Vagina (tissue), 2 donors: ENCODE measurements around the gene GSG1L.

Experiments used
- POLR2A ChIP-seq, 2 donors: fragments of 450-650 bp; IDR thresholded peaks; one replicate each; pipeline ENCODE4 v1.6.1; 2017; ENCODE audit warnings: antibody characterized with exemption in 2 of 2, mild to moderate bottlenecking in 2 of 2, moderate library complexity in 2 of 2
- TF ChIP-seq, protein P1 (sequence below), 3 experiments: fragments of 450-650 bp in 2 of 3; fragments of 200-600 bp in 1 of 3; sonication (generic) in 1 of 3; IDR thresholded peaks; one replicate each; pipeline ENCODE4 v1.5.1; 2017 to 2019; ENCODE audit warnings: antibody characterized with exemption in 3 of 3, mild to moderate bottlenecking in 2 of 3, moderate library complexity in 2 of 3

DNA sequence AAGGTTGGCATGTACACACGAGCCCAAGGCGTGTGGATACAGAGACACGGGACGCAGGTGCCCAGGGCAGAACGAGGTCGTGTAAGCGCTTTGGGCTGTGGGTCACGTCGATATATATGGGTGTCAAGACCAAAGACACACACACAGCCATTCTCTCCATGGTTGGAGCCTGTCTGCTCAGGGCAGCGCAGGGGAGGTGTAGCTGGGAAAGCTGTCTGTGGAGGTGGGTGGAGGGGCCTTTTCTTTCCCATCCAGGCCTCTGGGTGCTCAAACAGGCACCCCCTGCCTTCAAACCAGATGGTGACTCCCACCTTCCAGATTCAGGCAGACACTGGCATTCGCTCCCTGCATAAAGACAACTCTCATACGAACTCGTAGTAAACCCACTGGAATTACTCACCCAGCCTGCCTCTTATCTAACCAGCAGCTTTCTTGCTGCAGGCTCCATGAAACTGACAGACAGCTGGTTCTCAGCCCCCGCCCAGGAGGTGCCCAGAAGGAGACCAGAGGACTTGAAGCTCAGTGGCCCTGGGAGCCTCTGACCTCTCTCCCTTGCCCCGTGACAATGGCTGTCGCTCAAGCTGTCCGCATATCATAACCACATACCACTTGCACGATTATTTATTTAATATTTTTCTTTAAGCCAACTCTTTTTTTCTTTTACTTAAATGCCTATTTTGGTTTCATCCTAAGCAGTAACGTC lies 276.4 kb downstream of the GSG1L start:
- TF ChIP-seq, protein P1, sequence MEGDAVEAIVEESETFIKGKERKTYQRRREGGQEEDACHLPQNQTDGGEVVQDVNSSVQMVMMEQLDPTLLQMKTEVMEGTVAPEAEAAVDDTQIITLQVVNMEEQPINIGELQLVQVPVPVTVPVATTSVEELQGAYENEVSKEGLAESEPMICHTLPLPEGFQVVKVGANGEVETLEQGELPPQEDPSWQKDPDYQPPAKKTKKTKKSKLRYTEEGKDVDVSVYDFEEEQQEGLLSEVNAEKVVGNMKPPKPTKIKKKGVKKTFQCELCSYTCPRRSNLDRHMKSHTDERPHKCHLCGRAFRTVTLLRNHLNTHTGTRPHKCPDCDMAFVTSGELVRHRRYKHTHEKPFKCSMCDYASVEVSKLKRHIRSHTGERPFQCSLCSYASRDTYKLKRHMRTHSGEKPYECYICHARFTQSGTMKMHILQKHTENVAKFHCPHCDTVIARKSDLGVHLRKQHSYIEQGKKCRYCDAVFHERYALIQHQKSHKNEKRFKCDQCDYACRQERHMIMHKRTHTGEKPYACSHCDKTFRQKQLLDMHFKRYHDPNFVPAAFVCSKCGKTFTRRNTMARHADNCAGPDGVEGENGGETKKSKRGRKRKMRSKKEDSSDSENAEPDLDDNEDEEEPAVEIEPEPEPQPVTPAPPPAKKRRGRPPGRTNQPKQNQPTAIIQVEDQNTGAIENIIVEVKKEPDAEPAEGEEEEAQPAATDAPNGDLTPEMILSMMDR (IDR thresholded peaks at IDR 0.05) = no peak
- TF ChIP-seq POLR2A (IDR thresholded peaks at IDR 0.05) = no peak
